Esophagus squamous epithelium (tissue), 4 donors: ENCODE results near the gene C6orf47.

Experiments used
- CTCF ChIP-seq, 6 experiments: fragments of 450-650 bp in 4 of 6; fragments of 200-600 bp in 2 of 6; sonication (generic) in 2 of 6; IDR thresholded peaks; one replicate each; pipeline ENCODE4 v1.5.1; 2016 to 2019; ENCODE audit warnings: antibody characterized with exemption in 6 of 6, mild to moderate bottlenecking in 4 of 6, moderate library complexity in 4 of 6
- POLR2A ChIP-seq, 4 donors: fragments of 450-650 bp; IDR thresholded peaks; one replicate each; pipeline ENCODE4 v1.6.1; 2017; ENCODE audit warnings: antibody characterized with exemption in 4 of 4, mild to moderate bottlenecking in 4 of 4, moderate library complexity in 3 of 4

GRCh38 chr6:31676904-31677303 lies 16.3 kb upstream of the C6orf47 start:
- TF ChIP-seq CTCF (IDR thresholded peaks at IDR 0.05) (no peak), POLR2A (IDR thresholded peaks at IDR 0.05) (no peak)
